IMR-90 (cell line): ENCODE results near the gene GBP7. TPM values are rescaled to one million over a fixed set of nuclear protein-coding genes. Genes with fewer than 3 reads are reported as not detected.

Experiments used
- ATAC-seq: fragments of 200-7000 bp; cut with Tn5 transposase; 2 replicates; pipeline ENCODE4 v1.9.1; 2020; ENCODE audit warnings: low read depth, mild to moderate bottlenecking, moderate library complexity
- BruUV-seq: library from RNA; stranded (reverse); fragments of 400-500 nt; replicated peaks from 2 replicates; lab custom pipeline; 2021; lab: Mats Ljungman, UMichigan
- CTCF ChIA-PET: fragments of 300-600 bp; formaldehyde crosslinking; extraction: SDS; loops from one replicate; lab custom pipeline; 2021; ENCODE audit warnings: antibody characterized with exemption; lab: Yijun Ruan, JAX
- POLR2A ChIA-PET: fragments of 300-600 bp; sonication (Branson Sonifier 250); formaldehyde crosslinking; loops from one replicate; lab custom pipeline; 2022; ENCODE audit warnings: antibody characterized with exemption; ENCODE audit not compliant: unreplicated experiment; lab: Charles Lee
- DNase-seq: peaks from one replicate; pipeline ENCODE4 v3.0.0; 2013
- H2AFZ ChIP-seq: replicated peaks from 2 replicates; pipeline ENCODE3; 2013; ENCODE audit warnings: low read length, mild to moderate bottlenecking; ENCODE audit not compliant: poor library complexity
- H2AK5ac ChIP-seq: 2 replicates; pipeline ENCODE4 v1.6.1; 2013; ENCODE audit warnings: low read depth, low read length, inconsistent platforms
- H2AK9ac ChIP-seq: replicated peaks from 2 replicates; pipeline ENCODE3; 2013; ENCODE audit warnings: mild to moderate bottlenecking, low read depth, low read length, moderate library complexity; ENCODE audit not compliant: poor library complexity
- H2BK120ac ChIP-seq: 2 replicates; pipeline ENCODE4 v1.6.1; 2013; ENCODE audit warnings: low read depth, low read length, inconsistent platforms
- H2BK15ac ChIP-seq: 3 replicates; pipeline ENCODE4 v1.6.1; 2013; ENCODE audit warnings: low read depth, low read length, inconsistent platforms
- H2BK20ac ChIP-seq: 2 replicates; pipeline ENCODE4 v1.6.1; 2013; ENCODE audit warnings: low read depth, mild to moderate bottlenecking, inconsistent platforms, low read length, moderate library complexity
- H2BK5ac ChIP-seq: 2 replicates; pipeline ENCODE4 v1.6.1; 2013; ENCODE audit warnings: mild to moderate bottlenecking, low read depth, low read length, inconsistent platforms; ENCODE audit not compliant: poor library complexity, severe bottlenecking
- H3K14ac ChIP-seq: replicated peaks from 2 replicates; pipeline ENCODE4 v1.6.1; 2013; ENCODE audit warnings: low read depth, low read length, inconsistent platforms
- H3K18ac ChIP-seq: 2 replicates; pipeline ENCODE4 v1.6.1; 2013; ENCODE audit warnings: low read depth, low read length, control low read depth
- H3K23ac ChIP-seq: 2 replicates; pipeline ENCODE4 v1.6.1; 2013; ENCODE audit warnings: low read depth, low read length, inconsistent platforms
- H3K27ac ChIP-seq: 2 replicates; pipeline ENCODE4 v1.5.1; 2013; ENCODE audit warnings: mild to moderate bottlenecking, control low read depth, low read length; ENCODE audit not compliant: insufficient read depth
- H3K27me3 ChIP-seq: 2 replicates; pipeline ENCODE4 v1.6.1; 2013; ENCODE audit warnings: low read length; ENCODE audit not compliant: control insufficient read depth, insufficient read depth
- H3K36me3 ChIP-seq: 2 replicates; pipeline ENCODE4 v1.6.1; 2013; ENCODE audit warnings: low read length, mixed read lengths; ENCODE audit not compliant: control insufficient read depth, insufficient read depth
- H3K4ac ChIP-seq: 2 replicates; pipeline ENCODE4 v1.6.1; 2013; ENCODE audit warnings: low read depth, low read length, inconsistent platforms
- H3K4me1 ChIP-seq: 2 replicates; pipeline ENCODE4 v1.6.1; 2013; ENCODE audit warnings: low read length, mixed read lengths; ENCODE audit not compliant: control insufficient read depth, insufficient read depth
- H3K4me2 ChIP-seq: 2 replicates; pipeline ENCODE4 v1.6.1; 2013; ENCODE audit warnings: low read depth, mild to moderate bottlenecking, control low read depth, low read length, moderate library complexity
- H3K4me3 ChIP-seq: 2 replicates; pipeline ENCODE4 v1.5.1; 2013; ENCODE audit warnings: low read depth, mild to moderate bottlenecking, control low read depth, low read length, moderate library complexity; ENCODE audit not compliant: insufficient read depth
- H3K56ac ChIP-seq: 2 replicates; pipeline ENCODE4 v1.6.1; 2013; ENCODE audit warnings: low read length, inconsistent platforms; ENCODE audit not compliant: insufficient read depth; ENCODE audit errors: extremely low read depth
- H3K79me1 ChIP-seq, 2 experiments: 2 replicates each; pipeline ENCODE4 v1.6.1; 2013; ENCODE audit warnings: low read length in 2 of 2, inconsistent platforms in 1 of 2, low read depth in 1 of 2
- H3K9ac ChIP-seq: 2 replicates; pipeline ENCODE4 v1.6.1; 2013; ENCODE audit warnings: low read depth, low read length, control low read depth
- H3K9me1 ChIP-seq: 2 replicates; pipeline ENCODE4 v1.6.1; 2013; ENCODE audit warnings: low read length, inconsistent platforms; ENCODE audit not compliant: insufficient read depth
- H3K9me3 ChIP-seq: 2 replicates; pipeline ENCODE4 v1.6.1; 2013; ENCODE audit warnings: low read length; ENCODE audit not compliant: control insufficient read depth, insufficient read depth
- H4K20me1 ChIP-seq: 2 replicates; pipeline ENCODE4 v1.6.1; 2013; ENCODE audit warnings: low read length, inconsistent platforms; ENCODE audit not compliant: insufficient read depth
- H4K5ac ChIP-seq: 2 replicates; pipeline ENCODE4 v1.6.1; 2013; ENCODE audit warnings: mild to moderate bottlenecking, low read depth, low read length, control low read depth
- H4K8ac ChIP-seq, 2 experiments: 2 replicates each; pipeline ENCODE4 v1.6.1; 2013; ENCODE audit warnings: low read depth in 2 of 2, low read length in 2 of 2, control low read depth in 1 of 2, inconsistent platforms in 1 of 2
- H4K91ac ChIP-seq: 2 replicates; pipeline ENCODE4 v1.6.1; 2013; ENCODE audit warnings: low read depth, low read length, inconsistent platforms; ENCODE audit not compliant: insufficient read depth
- BHLHE40 ChIP-seq: fragments of 150-350 bp; IDR thresholded peaks from 2 replicates; pipeline ENCODE4 v1.6.1; 2016; ENCODE audit warnings: mild to moderate bottlenecking, low read depth, low read length
- CHD1 ChIP-seq: IDR thresholded peaks from 2 replicates; pipeline ENCODE4 v1.6.1; 2012; ENCODE audit warnings: low read depth, low read length, improper control_type of control experiment
- ELK1 ChIP-seq: fragments of 150-350 bp; IDR thresholded peaks from 2 replicates; pipeline ENCODE4 v1.6.1; 2016; ENCODE audit warnings: low read depth, mild to moderate bottlenecking, low read length, moderate library complexity, borderline replicate concordance
- MAFK ChIP-seq: IDR thresholded peaks from 2 replicates; pipeline ENCODE4 v1.6.1; 2012; ENCODE audit warnings: low read depth, low read length, improper control_type of control experiment
- NFE2L2 ChIP-seq: fragments of 150-350 bp; IDR thresholded peaks from 2 replicates; pipeline ENCODE4 v1.6.1; 2016; ENCODE audit warnings: low read depth, mild to moderate bottlenecking, low read length
- POLR2A ChIP-seq: IDR thresholded peaks from 2 replicates; pipeline ENCODE4 v1.6.1; 2012; ENCODE audit warnings: mild to moderate bottlenecking, low read depth, low read length
- RAD21 ChIP-seq: IDR thresholded peaks from 2 replicates; pipeline ENCODE4 v1.6.1; 2012; ENCODE audit warnings: low read length, improper control_type of control experiment
- RCOR1 ChIP-seq: IDR thresholded peaks from 2 replicates; pipeline ENCODE4 v1.6.1; 2012; ENCODE audit warnings: mild to moderate bottlenecking, low read length, improper control_type of control experiment; ENCODE audit not compliant: insufficient replicate concordance
- RFX5 ChIP-seq: IDR thresholded peaks from 2 replicates; pipeline ENCODE4 v1.8.0; 2012; ENCODE audit warnings: low read depth, mild to moderate bottlenecking, low read length, moderate library complexity
- SMC3 ChIP-seq: fragments of 150-350 bp; IDR thresholded peaks from 2 replicates; pipeline ENCODE4 v1.6.1; 2016; ENCODE audit warnings: low read depth, mild to moderate bottlenecking, antibody characterized with exemption, low read length, moderate library complexity
- WGBS, 2 experiments: methylation state at CpG; one replicate each; pipeline versions ENCODE4 v1.1.5 to v1.1.7; 2013; ENCODE audit warnings: missing lambda C conversion rate in 2 of 2; ENCODE audit not compliant: insufficient read length in 1 of 2; ENCODE audit errors: extremely low coverage in 2 of 2; 5-methylcytosine and 5-hydroxymethylcytosine counted together
- dilution Hi-C: fragments of 300-500 bp; cut with HindIII; formaldehyde crosslinking; loops from one replicate; pipeline ENCODE4 v1.14.3; 2018; ENCODE audit warnings: low sequenced_read_pairs; ENCODE audit not compliant: unreplicated experiment
- in situ Hi-C: fragments of 300-500 bp; cut with MboI; formaldehyde crosslinking; loops from 3 replicates; pipeline ENCODE4 v1.14.3; 2019; ENCODE audit warnings: low sequenced_read_pairs, inconsistent platforms, mixed read lengths
- intact Hi-C: fragments of 100-400 bp; cut with micrococcal nuclease; formaldehyde crosslinking; loops from 2 replicates; pipeline ENCODE4 v1.10.0; 2022
- polyA plus RNA-seq, 3 experiments: library from polyadenylated mRNA; depleted of rRNA; stranded (reverse); fragments of >200 nt; gene quantifications; 2 replicates each; pipeline ENCODE4 v1.2.3, GENCODE V29; 2012; ENCODE audit warnings: low replicate concordance in 1 of 3
- total RNA-seq: library from RNA; depleted of rRNA; stranded (reverse); fragments of >200 nt; gene quantifications from 2 replicates; pipeline ENCODE4 v1.2.3, GENCODE V29; 2012

The GBP7 gene
- total and polyA plus RNA-seq, 2 of the 4 experiments (the other 2 are of a cell fraction) = not detected

GRCh38 chr1:89165811-89166210, 10.0 kb downstream of the GBP7 start:
- no peak overlapping the region for H3K27ac ChIP-seq
- H2AK9ac ChIP-seq = no peak overlapping the region
- no peak overlapping the region for H4K91ac ChIP-seq
- no peaks in the 10 kb centered on the region for H3K9me1 ChIP-seq
- TF ChIP-seq SMC3 = no peak
- no peak for TF ChIP-seq POLR2A
- no peak for TF ChIP-seq BHLHE40
- no peak for TF ChIP-seq MAFK
- TF ChIP-seq CHD1 = no peak
- no peak for TF ChIP-seq RFX5
- TF ChIP-seq ELK1 = no peak
- TF ChIP-seq RCOR1 = no peak
- TF ChIP-seq RAD21 = no peak
- TF ChIP-seq NFE2L2 = no peak
- H3K9me3 ChIP-seq = no peaks in the 10 kb centered on the region
- ChIA-PET POLR2A (no interaction called here), CTCF (no interaction called here)
- H2BK5ac ChIP-seq = no peak overlapping the region
- H3K4me1 ChIP-seq = no peaks in the 10 kb centered on the region
- H3K27me3 ChIP-seq = no peaks in the 10 kb centered on the region
- no CpG with 5 or more reads among the region's 5 CpGs for WGBS, 2 experiments
- no peak overlapping the region for H2BK20ac ChIP-seq
- no peak overlapping the region for H3K56ac ChIP-seq
- no peak overlapping the region for H2AK5ac ChIP-seq
- DNase-seq = no peak
- dilution Hi-C loops = no loop called here
- no peak overlapping the region for H2AFZ ChIP-seq
- H2BK15ac ChIP-seq = no peak overlapping the region
- no peak overlapping the region for H3K9ac ChIP-seq
- H3K4me2 ChIP-seq = no peak overlapping the region
- no peaks in the 10 kb centered on the region for H3K79me1 ChIP-seq
- no peak overlapping the region for H3K14ac ChIP-seq
- H3K18ac ChIP-seq = no peak overlapping the region
- intact Hi-C loops = no loop called here
- no TSS peak for BruUV-seq
- no peak overlapping the region for H3K4ac ChIP-seq
- no peak overlapping the region for H4K8ac ChIP-seq
- no peak overlapping the region for H2BK120ac ChIP-seq
- no peak overlapping the region for H3K4me3 ChIP-seq
- H4K5ac ChIP-seq = no peak overlapping the region
- H4K20me1 ChIP-seq = no peaks in the 10 kb centered on the region
- H3K36me3 ChIP-seq = no peaks in the 10 kb centered on the region
- no peak overlapping the region for H3K23ac ChIP-seq
- in situ Hi-C loops = no loop called here
- no peak for ATAC-seq
